LHCN-M2 (cell line): ENCODE data around the gene PPP6R1. TPM values are rescaled to one million over a fixed set of nuclear protein-coding genes. Genes with fewer than 3 reads are reported as not detected.
"Not testable (repeated sequence)": the region's sequence is repeated elsewhere in the genome, so short reads cannot be mapped to it uniquely, and the experiment has no call there.

Source experiments
- DNase-seq: peaks from one replicate; pipeline ENCODE4 v3.0.0-alpha.2; 2012; ENCODE audit warnings: low read depth
- total RNA-seq: library from RNA; depleted of rRNA; stranded (reverse); fragments of >200 nt; gene quantifications from 2 replicates; pipeline ENCODE4 v1.2.3, GENCODE V29; 2014

Gene PPP6R1
- total RNA-seq, 1 experiment from 2014 or later: 61.4 TPM

DNA sequence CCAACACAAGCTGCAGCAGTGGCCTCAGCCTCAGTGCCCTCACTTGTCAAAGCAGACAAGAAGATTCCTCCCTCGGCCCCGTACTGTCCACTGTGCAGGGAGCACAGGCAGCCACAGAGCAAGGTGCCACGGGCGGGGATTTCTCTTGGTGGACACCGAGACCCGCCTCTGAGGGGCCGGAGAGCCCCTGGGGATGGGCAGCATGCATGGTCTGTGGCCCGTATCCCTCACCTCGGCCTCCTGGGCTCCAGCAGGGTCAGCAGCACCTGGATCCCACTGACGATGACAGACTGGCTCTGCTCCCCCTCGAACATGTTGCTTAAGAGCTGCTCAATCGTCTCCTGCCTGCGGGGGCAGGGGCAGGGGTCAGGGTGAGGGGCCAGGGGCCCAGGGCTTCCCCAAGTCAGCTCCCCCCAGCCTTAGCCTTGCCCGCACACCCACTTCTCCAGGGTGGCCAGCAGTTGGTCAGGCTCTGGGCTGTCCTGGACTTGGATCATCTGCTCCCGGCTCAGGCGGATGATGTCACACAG is 16.8 kb downstream of the PPP6R1 start:
- no peak for DNase-seq

DNA sequence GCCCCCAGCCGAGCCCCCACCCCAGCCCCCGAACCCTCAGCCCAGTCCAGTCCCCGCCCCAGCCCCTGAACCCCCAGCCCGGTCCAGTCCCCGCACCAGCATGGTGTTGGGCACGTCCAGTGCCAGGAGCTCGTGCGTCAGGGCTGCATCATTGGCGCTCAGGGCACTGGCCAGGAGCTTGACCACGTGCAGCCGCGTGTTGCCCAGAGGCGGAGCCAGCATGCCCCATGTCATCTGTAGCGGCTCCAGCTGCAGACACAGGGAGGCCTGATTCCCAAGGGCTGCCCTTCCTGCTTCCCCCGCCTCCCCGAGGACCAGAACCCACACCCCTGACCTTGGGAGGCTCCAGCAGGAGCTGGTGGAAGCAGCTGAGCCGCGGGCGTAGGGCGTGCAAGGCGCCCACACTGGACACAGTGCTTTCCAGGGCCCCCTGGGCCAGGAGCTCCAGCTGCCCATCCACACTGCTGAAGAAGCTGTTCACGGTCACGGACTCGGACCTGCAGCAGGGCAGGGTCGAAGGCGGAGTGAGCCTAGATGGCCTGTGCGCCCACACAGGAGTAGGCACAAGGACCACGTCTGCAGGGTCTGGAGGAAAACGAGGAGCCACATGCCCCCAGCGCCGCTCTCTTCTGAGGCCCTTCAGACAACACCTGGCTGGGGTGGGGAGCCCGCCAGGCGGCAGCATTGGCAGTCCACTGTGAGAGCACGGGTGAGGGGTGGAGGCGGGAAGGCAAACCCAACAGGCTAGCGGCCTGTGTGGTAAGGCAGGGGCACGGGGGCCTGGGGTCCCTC is 17.5 kb downstream of the PPP6R1 start:
- DNase-seq: no peak

DNA sequence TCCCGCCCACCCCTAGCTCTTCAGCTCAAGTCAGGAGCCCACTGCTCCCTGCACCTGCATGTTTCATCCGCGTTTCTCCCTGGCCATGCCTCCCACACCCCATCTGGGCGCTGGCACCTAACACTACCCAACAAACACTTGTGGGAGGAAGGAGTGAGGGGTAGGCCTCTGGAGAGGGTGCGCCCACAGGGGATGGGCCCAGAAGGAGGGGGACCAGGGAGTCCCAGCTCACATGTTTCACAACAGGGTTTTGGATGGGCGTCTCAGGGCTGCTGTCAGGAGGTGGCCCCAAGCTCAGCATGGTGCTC is 18.1 kb downstream of the PPP6R1 start:
- no peak for DNase-seq

DNA sequence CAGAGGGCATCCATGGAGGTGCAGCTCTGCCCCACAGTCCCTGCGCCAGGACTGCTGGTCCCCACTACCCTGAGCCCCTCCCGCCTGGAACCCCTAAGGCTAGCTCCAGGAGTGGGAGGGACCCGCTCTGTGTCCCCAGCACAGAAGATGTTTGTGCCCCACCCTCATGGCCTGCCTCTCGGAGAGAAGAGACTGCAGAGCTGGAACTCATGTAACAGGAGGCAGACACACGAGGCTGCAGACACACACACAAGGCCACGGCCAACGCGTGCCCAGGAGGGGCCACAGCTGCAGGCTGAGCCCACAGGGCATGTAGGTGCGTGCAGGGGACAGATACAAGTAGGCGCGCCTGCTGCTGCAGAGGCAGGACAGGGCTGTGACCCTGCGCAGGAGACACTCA is 19.8 kb downstream of the PPP6R1 start:
- no peak for DNase-seq

DNA sequence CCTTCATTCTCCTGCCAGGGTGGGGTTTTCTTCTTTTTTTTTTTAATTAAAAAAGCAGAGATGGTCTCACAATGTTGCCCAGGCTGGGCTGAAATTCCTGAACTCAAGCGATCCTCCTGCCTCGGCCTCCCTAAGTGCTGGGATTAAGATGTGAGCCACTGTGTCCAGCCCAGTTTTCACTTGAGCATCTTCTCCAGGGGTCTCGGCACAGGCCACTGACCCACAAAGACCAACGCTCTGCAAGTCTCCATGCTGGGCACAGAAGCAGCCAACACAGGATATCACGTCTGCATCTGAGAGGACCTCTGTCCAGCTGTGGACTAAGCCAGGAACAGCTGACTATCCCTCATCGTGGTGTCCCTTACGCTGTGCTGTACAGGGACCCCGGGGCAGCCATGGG is 20.8 kb downstream of the PPP6R1 start:
- DNase-seq: no peak

DNA sequence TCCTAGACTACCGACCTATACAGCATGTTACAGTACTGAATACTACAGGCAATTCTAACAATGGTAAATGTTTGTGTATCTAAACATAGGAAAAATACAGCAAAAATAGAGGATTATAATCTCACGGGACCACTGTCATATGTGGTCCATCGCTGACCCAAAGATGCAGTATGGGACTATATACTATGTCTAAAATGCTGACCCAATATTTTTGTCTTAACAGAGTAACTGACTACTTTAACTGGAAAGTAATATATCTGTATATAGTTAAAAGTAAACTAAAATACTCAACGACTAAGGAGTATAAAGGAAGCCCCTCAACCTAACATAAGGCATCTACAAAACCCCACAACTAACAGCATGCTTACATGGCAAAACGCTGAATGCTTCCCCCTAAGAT is 25.8 kb downstream of the PPP6R1 start:
- no peak for DNase-seq

DNA sequence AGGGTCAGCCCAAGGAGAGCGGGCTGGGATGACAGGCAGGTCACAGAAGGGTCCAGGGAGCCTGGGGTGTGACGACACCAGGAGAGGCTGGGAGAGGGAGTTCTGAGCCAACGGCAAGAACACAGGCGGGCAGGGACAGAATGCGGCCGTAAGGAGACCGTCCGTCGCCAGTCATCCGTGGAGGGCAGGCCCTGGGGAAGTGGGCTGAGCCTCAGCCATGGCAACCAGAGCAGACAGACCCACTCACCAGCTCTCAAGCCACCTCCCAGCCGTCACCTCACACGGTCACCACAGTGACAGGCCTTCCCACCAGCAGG is 26.6 kb downstream of the PPP6R1 start:
- DNase-seq: no peak

DNA sequence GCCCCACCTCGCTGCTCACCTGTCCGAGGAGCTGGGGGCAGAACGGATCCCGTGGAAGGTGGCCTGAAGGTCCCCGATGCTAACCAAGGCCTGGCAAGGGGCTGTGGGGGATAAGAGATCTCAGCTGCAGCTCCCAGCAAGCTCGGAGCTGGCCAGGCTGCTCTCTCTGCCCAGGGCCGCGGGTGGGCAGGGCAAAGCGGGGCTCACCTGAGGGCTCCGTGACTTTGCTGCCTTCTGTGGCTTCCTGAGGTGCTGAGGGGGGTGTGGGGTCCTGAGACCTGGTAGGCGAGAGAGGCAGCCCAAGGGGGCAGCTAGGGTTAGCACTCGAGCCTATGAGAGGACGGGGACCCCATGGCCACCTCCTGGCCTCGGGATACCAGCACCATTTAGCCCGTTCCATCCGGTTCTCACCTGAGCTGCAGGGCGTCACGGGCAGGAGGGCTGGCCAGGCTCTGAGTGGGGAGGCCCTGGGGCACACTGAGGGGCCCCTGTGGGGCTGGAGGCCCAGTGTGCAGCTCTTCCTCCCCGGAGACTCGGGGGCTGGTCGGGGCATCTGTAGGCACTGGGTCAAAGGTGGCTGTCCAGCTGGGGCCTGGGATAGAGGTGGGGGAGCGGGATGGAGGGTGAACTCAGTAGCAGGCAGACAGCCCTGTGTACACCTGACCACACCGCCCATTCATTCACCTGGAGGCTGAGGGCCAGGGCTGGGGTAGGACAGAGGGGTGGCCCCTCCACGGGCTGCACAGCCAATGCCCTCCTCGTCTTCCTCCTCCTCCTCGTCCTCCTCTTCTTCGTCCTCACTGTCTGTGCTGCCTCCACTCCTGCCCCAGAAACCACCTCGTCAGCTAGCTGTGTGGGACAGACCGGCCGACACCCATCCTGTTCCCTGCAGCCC is 27.2 kb downstream of the PPP6R1 start:
- DNase-seq: no peak

DNA sequence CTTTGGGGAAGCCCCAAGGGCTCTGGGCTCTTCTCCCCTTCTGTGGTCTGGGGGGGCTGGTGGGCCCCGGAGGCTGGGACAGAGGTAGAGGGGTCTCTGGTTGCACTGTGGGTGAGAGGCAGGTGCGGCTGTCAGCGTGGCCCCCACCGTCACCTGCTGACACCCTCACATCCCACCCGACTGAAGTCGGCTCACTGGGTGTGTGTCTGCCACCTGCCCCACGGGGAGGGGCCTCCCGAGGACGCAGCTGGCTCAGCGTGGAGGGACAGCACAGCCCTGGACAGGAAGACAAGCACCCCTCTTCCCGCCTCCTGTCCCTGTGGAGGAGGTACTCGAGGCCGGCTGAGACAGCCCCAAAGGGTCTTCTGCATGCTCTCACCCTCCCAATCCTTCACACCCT is 28.0 kb downstream of the PPP6R1 start:
- DNase-seq: no peak

DNA sequence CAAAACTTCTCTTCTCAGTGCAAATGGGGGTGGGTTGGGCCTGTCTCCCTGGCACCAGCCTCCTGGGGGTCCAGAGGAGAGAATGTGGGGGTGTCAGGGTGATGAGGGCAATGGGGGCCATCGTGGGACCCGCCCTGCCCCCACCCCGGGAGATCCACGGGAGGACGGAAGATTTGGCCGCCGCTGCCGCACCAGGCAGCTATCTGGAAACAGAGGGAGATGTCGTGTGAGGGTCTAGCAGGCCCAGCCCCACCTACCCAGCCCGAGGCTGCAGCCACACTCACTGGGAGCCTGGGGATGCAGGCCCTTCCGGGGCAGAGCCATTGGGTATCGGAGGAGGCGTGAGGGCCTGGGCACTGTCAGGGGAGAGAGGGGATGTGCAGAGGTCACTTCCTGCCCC is 28.5 kb downstream of the PPP6R1 start:
- no peak for DNase-seq

DNA sequence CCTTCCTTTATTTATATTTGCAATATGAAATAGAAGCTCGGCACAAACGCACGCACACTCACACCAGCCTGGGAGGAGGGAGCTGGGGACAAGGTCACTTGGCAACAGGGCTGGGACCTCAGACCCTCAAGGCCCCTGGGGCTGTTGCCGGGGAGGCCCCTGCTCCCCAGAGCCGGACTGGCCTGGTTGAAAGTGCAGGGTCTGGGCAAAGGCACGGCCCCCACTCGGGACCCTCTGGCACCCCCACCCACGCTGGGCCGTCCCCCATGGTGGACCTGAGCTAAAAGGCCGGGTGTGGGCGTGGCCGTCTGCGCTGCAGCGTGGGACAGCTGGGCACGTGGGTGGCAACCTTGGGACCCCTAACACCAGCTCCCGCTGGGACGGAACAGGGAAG is 29.0 kb downstream of the PPP6R1 start:
- DNase-seq: no peak

DNA sequence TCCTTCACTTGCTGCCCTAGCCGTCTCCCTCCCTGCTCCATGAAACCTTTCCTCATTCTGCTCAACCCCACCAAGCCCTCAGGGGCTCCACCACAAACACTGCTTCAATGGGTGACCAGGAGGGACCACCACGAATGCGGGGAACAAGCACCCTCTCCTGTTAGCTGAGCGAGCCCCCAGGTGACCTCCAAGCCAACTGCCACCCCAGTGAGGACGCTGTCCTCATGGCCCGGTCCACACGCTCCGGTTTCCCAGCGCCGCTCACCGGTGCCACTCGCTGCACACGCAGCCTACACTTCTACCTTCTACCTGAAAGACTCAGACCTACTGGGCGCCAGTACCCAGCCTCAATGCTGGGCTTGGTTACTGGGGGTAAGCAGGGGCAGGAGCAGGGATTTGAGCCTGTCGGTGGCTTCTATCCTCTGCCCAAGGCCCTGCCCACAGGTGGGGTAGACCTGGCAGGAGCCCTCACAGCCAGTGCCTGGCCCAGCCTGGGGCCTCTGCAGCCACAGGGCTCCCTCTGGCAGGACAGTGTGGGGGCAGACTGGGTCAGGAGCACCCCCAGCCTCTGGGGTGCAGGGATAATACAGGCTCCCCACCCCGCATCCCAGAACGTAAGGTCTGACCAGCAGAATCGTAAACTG is 29.6 kb downstream of the PPP6R1 start:
- DNase-seq: no peak

DNA sequence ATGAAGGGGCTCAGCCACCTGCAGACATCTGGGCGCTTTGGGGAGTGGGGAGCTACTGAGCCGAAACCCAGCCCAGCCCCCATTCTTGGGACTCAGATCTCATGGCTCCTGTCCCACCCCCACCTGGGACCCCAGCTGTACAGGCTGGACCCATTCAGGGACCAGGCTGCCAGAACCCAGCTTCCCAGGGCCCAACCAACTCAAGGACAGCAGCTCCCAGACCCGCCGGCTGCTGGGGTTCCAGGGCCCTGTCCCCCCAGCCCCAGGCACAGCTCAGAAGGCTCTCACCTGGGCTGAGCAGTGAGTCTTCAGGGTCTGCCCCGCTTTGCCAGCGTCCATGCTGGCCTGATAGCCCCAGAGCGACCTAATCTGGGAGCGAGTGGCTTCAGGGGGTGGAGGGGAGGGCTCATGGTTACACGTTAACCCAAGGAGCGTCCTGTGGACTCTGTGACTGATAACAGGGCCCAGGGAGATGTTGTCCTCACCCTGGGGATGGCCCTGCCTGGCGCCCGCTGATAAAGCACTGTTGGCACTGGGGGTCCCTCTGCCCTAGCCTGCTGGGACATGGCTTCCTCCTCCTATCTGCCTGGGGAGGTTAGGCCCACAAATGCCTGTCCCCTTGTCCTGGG is 30.3 kb downstream of the PPP6R1 start, which contains the start of gene TMEM86B:
TMEM86B (minus strand) TSS at position 361 of the 629 bp plus-strand sequence; CDS start at position 339, 22 bp downstream.
- DNase-seq: no peak

DNA sequence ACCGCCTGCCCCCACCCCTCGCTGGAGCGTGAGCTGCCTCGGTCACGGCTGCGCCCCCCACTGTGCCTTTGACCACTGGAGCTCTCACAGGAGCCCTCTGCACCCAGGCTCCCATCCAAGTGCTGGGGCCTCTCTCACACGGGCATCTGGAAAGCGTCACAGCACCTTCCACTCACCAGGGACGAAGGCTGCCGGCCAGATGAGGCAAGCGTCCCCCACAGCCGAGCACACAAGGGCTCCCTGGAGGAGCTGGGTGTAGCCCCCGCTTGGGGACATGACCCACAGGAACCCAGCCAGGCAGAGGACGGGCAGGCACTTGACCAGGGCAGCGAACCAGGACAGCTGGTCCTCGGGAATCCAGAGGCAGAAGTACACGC is 30.8 kb downstream of the PPP6R1 start:
- no peak for DNase-seq

DNA sequence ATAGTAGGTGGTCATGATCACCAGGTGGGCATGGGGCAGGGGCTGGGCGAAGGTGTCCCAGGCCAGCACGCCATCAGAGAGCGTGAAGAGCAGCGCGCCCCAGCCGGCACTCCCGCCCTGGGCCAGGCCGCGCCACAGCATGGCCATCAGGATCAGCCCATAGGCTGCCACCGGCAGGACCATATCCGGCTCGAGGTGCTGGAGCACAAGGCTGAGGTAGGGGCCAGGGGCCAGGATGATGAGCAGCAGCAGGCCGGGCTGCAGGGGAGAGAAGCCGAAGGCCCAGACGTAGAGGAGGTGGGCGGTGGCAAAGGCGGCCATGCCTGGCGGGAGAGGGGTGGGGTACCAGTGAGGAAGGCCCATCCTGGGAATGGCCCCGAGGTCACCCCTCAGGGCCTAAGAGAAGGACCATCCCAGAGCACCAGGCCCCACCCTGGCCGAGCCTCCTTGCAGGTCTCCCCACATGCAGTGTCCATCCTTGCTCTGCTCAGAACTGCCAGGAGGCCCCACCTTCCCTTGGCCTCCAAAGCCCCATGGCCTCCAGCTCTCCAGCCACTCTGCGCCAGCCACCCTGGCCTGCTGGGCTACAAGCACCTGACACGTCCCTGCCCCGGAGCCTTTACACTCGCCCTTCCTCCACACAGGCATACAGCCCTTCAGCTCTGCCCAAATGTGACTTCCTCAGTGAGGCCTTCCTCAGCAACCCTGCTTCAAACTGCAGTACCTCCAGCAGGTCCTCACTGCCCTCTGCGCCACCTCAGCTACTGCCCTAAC is 31.4 kb downstream of the PPP6R1 start:
- DNase-seq: no peak

DNA sequence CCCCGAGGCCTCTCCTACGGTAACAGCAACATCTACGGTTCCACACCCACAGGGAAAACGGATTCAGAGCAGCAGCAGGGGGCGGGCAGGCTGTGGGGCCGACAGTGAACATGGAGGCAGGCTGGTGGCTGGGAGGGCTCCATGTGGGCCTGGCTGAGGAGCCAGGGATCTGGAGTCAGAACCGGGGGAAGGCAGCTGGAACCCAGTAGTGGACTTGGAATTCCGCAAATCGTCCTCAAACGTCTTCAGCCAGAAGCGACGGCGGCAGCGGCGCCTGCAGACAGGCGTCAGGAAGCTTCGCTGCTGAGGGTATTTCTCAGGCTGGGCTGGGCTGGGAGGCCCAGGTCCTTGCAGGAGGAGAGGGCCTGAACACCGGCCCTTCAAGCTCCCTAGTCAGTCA is 32.0 kb downstream of the PPP6R1 start:
- no peak for DNase-seq

DNA sequence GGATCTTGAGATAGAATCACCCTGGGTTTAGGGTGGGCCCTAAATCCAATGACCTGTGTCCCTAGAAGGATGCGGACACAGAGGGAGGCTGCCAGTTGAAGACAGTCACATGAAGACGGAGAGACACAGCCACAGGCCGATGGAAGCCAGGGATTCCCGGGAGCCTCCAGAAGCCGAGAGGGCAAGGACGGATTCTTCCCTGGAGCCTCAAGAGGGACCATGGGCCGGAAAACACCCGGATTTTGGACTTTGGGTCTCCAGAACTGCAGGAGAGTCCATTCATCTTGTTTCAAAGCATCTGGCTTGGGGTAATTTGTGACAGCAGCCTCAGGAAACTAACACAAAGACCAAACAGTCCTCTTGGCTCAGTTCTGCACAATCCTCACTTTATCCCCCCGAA is 32.5 kb downstream of the PPP6R1 start:
- DNase-seq: no peak

DNA sequence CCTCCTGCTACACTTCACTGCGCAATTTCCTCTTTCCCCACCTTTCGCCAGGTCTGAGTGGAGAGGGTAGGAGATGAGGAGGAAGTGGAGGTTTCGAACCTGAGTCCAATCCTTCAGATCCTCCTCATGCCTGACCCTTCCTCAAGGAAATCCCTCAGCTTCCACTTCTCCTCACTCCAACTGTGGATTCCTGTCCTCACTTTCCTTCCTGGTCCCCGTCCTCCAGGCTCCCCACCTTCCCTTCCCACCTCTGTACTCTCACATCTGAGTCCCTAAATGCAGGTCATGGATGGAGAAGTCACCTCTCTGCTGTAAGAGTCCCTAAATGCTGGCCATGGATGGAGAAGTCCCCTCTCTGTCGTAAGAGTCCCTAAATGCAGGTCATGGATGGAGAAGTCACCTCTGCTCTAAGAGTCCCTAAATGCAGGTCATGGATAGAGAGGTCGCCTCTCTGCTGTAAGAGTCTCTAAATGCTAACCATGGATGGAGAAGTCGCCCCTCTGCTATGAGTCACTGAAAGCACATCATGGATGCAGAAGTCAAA is 33.3 kb downstream of the PPP6R1 start:
- DNase-seq: no peak

DNA sequence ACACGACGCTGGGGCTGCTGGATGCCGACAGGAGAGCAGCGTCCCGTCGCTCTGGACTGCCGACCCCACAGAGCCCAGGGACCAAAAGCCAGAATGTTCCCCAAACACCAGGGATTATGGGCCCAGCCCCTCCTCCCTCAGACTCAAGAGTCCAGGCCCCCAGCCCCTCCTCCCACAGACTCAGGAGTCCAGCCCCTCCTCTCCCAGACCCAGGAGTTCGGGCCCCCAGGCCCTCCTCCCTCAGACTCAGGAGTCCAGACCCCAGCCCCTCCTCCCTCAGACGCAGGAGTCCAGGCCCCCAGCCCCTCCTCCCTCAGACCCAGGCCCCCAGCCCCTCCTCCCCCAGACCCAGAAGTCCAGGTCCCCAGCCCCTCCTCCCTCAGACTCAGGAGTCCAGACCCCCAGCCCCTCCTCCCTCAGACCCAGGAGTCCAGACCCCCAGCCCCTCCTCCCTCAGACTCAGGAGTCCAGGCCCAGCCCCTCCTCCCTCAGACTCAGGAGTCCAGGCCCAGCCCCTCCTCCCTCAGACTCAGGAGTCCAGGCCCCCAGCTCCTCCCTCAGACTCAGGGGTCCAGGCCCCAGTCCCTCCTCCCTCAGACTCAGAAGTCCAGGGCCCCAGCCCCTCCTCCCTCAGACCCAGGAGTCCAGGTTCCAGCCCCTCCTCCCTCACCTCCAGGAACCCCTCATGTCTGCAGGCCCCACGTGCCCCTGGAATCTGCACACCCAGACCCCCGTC is 34.0 kb downstream of the PPP6R1 start:
- not testable (repeated sequence) for DNase-seq

DNA sequence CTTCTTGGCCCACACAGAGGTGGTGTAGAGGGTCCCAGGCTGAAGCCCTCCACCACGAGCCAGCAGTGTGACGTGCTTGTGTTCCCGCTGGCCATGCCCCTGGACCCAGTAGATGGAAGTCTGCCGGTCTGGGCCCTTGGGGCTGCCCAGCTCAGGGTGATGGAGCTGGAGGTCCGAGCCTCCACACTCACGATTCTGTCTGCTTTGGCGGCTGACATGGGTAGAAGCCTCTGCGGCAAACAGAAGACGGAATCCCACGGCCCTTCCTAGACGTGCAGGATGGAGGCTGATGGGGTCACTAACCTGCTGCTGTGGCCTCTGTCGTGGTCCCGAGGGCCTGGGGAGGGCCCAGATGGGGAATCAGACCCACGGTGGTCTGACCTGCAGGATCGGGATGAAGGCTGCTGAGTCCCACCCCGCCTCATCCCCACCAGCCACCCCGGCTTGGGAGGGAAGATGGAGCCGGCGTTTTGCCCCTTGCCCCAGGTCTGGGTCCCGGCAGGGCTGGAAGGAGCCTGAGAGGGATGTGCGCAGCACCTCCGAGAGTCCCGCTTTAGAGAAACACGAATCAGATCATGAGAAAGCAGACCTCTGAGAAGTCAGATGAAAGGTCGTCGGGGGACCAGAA is 34.7 kb downstream of the PPP6R1 start:
- DNase-seq: no peak
